Fibroblast of lung (primary cell): ENCODE results near the gene MRTO4. TPM values are rescaled to one million over a fixed set of nuclear protein-coding genes. Genes with fewer than 3 reads are reported as not detected.
A peak's percentile ranks its signal among the peaks of the same experiment; 100 is the strongest.

ENCODE experiments used
- DNase-seq, 2 donors: peaks; one replicate each; pipeline versions ENCODE4 v3.0.0 to v3.0.0-alpha.2; 2010; ENCODE audit warnings: low read depth in 2 of 2
- H2AFZ ChIP-seq: 2 replicates; pipeline ENCODE4 v1.5.1; 2012; ENCODE audit warnings: low read length, control low read depth, inconsistent platforms
- H3K27ac ChIP-seq: 2 replicates; pipeline ENCODE4 v1.5.1; 2011; ENCODE audit warnings: low read length, control low read depth; ENCODE audit not compliant: insufficient read depth
- H3K27me3 ChIP-seq: 2 replicates; pipeline ENCODE4 v1.5.1; 2011; ENCODE audit warnings: mild to moderate bottlenecking, low read length; ENCODE audit not compliant: control insufficient read depth, insufficient read depth
- H3K36me3 ChIP-seq: 2 replicates; pipeline ENCODE4 v1.5.1; 2011; ENCODE audit warnings: low read length; ENCODE audit not compliant: control insufficient read depth, insufficient read depth
- H3K4me1 ChIP-seq: 2 replicates; pipeline ENCODE4 v1.5.1; 2011; ENCODE audit warnings: low read length; ENCODE audit not compliant: control insufficient read depth, insufficient read depth; ENCODE audit errors: extremely low read depth
- H3K4me2 ChIP-seq: 2 replicates; pipeline ENCODE4 v1.5.1; 2011; ENCODE audit warnings: low read length, control low read depth; ENCODE audit not compliant: insufficient read depth; ENCODE audit errors: extremely low read depth
- H3K4me3 ChIP-seq, 4 experiments: fragments of 200-600 bp in 1 of 4; sonication (generic) in 1 of 4; replicated peaks in 1 of 4; 2 replicates each; pipeline ENCODE4 v1.5.1; 2011 to 2016; ENCODE audit warnings: low read length in 4 of 4, low read depth in 3 of 4, mild to moderate bottlenecking in 3 of 4, control low read depth in 2 of 4, inconsistent platforms in 1 of 4, mixed read lengths in 1 of 4; ENCODE audit not compliant: insufficient read depth in 1 of 4; ENCODE audit errors: control extremely low read depth in 1 of 4
- H3K79me2 ChIP-seq: 2 replicates; pipeline ENCODE4 v1.5.1; 2012; ENCODE audit warnings: mild to moderate bottlenecking, low read length, inconsistent platforms; ENCODE audit not compliant: control insufficient read depth, insufficient read depth
- H3K9ac ChIP-seq: 2 replicates; pipeline ENCODE4 v1.5.1; 2011; ENCODE audit warnings: mild to moderate bottlenecking, low read length, control low read depth; ENCODE audit not compliant: insufficient read depth
- H3K9me3 ChIP-seq: 2 replicates; pipeline ENCODE4 v1.5.1; 2012; ENCODE audit warnings: low read depth, low read length; ENCODE audit not compliant: control insufficient read depth, insufficient read depth
- H4K20me1 ChIP-seq: 2 replicates; pipeline ENCODE4 v1.5.1; 2011; ENCODE audit warnings: low read length; ENCODE audit not compliant: control insufficient read depth, insufficient read depth; ENCODE audit errors: extremely low read depth
- CTCF ChIP-seq, 2 donors: IDR thresholded peaks in 1 of 2; conservative IDR thresholded peaks in 1 of 2; 1 replicate in 1 of 2; 2 replicates in 1 of 2; pipeline ENCODE4 v1.5.1; 2011 to 2012; ENCODE audit warnings: low read length in 2 of 2, control low read depth in 1 of 2, inconsistent platforms in 1 of 2, low read depth in 1 of 2, mild to moderate bottlenecking in 1 of 2
- EZH2 ChIP-seq: IDR thresholded peaks from 2 replicates; pipeline ENCODE4 v1.5.1; 2012; ENCODE audit warnings: low read length, control low read depth, mild to moderate bottlenecking; ENCODE audit errors: missing control alignments
- polyA plus RNA-seq, 2 donors: library from polyadenylated mRNA; depleted of rRNA in 1 of 2; stranded (reverse) in 1 of 2; unstranded in 1 of 2; fragments of >200 nt; gene quantifications; 2 replicates each; pipeline ENCODE4 v1.2.1, GENCODE V29; 2011 to 2012; ENCODE audit warnings: missing spikeins in 1 of 2
- total RNA-seq: library from RNA; depleted of rRNA; stranded (reverse); fragments of >200 nt; gene quantifications from 2 replicates; pipeline ENCODE4 v1.2.1, GENCODE V29; 2014

The MRTO4 gene
- total and polyA plus RNA-seq, 2 donors (not counting 1 experiment from before 2014, with no cell fraction given) = 12.6 to 28.6 TPM

- H3K79me2 ChIP-seq = peaks cover 22% of the 10 kb centered on the region
- no peak overlapping the region for H3K4me3 ChIP-seq
- H3K36me3 ChIP-seq = peaks cover 15% of the 10 kb centered on the region
- no peak overlapping the region for H3K27ac ChIP-seq
- H3K4me1 ChIP-seq = peaks cover 8% of the 10 kb centered on the region
- H2AFZ ChIP-seq = no peak overlapping the region
- no peaks in the 10 kb centered on the region for H3K9me3 ChIP-seq
- H4K20me1 ChIP-seq = no peaks in the 10 kb centered on the region
- H3K27me3 ChIP-seq = no peaks in the 10 kb centered on the region
- TF ChIP-seq EZH2 (no peak), CTCF (conservative IDR thresholded peaks at IDR 0.05 in 1 of 2, IDR thresholded peaks at IDR 0.05 in 1 of 2; ENCODE audit: low read depth in 1 of 2, low read length in 2 of 2) (no peak)
- H3K4me2 ChIP-seq = no peak overlapping the region
- DNase-seq = no peak
- no peak overlapping the region for H3K9ac ChIP-seq
These were observed 6.7 kb downstream of the MRTO4 start for GRCh38 chr1:19258353-19258752.

- Histone ChIP-seq H4K20me1 (no peaks in the 10 kb centered on the region), H3K4me3 (no peak overlapping the region), H3K27ac (peak overlapping the region; percentile 50), H3K9ac (no peak overlapping the region), H2AFZ (no peak overlapping the region), H3K27me3 (no peaks in the 10 kb centered on the region), H3K9me3 (no peaks in the 10 kb centered on the region), H3K4me1 (peaks cover 6% of the 10 kb centered on the region), H3K4me2 (peak overlapping the region; percentile 21), H3K36me3 (peaks cover 15% of the 10 kb centered on the region), H3K79me2 (peaks cover 2% of the 10 kb centered on the region)
- no peak for TF ChIP-seq CTCF (conservative IDR thresholded peaks at IDR 0.05 in 1 of 2, IDR thresholded peaks at IDR 0.05 in 1 of 2; ENCODE audit: low read depth in 1 of 2, low read length in 2 of 2)
- DNase-seq = peak; percentile 69 to 89
These were observed 8.9 kb downstream of the MRTO4 start for GRCh38 chr1:19260211-19261138.

GRCh38 chr1:19262047-19262446, 10.4 kb downstream of the MRTO4 start:
- H3K79me2 ChIP-seq = no peaks in the 10 kb centered on the region
- H3K4me2 ChIP-seq = no peak overlapping the region
- H3K9ac ChIP-seq = no peak overlapping the region
- H3K27ac ChIP-seq = no peak overlapping the region
- H3K27me3 ChIP-seq = no peaks in the 10 kb centered on the region
- TF ChIP-seq CTCF (conservative IDR thresholded peaks at IDR 0.05 in 1 of 2, IDR thresholded peaks at IDR 0.05 in 1 of 2; ENCODE audit: low read depth in 1 of 2, low read length in 2 of 2) = no peak
- no peak for TF ChIP-seq EZH2
- no peak overlapping the region for H2AFZ ChIP-seq
- H3K36me3 ChIP-seq = peaks cover 13% of the 10 kb centered on the region
- no peaks in the 10 kb centered on the region for H3K9me3 ChIP-seq
- no peak overlapping the region for H3K4me3 ChIP-seq
- H3K4me1 ChIP-seq = peaks cover 6% of the 10 kb centered on the region
- DNase-seq = no peak
- no peaks in the 10 kb centered on the region for H4K20me1 ChIP-seq
